Hepatocyte (in vitro differentiated cells): ENCODE data around the gene PIGQ.

Experiments used
- CTCF ChIP-seq: fragments of 200-600 bp; sonication (generic); IDR thresholded peaks from 2 replicates; pipeline ENCODE4 v1.5.1; 2016; ENCODE audit warnings: antibody characterized with exemption, mild to moderate bottlenecking; ENCODE audit not compliant: poor library complexity
- EZH2 ChIP-seq: fragments of 200-600 bp; sonication (generic); IDR thresholded peaks from 2 replicates; pipeline ENCODE4 v1.6.1; 2016; ENCODE audit warnings: antibody characterized with exemption, mild to moderate bottlenecking, borderline replicate concordance
- EZH2phosphoT487 ChIP-seq: fragments of 200-600 bp; sonication (generic); IDR thresholded peaks from one replicate; pipeline ENCODE4 v1.6.1; 2018; ENCODE audit warnings: antibody characterized with exemption, mild to moderate bottlenecking, low read depth, moderate library complexity; ENCODE audit not compliant: unreplicated experiment, severe bottlenecking

DNA sequence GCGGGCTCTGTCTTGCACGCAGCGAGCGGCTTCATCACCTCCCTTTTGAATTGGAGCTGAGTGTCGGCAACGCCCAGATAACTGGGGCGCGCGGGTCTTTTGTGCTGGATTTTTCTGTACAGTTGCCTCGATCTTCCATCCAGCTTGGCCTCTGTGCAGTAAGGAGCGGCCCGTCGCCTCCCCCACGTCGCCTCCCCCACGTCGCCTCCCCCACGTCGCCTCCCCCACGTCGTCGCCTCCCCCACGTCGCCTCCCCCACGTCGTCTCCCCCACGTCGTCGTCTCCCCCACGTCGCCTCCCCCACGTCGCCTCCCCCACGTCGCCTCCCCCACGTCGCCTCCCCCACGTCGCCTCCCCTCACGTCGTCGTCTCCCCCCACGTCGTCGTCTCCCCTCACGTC, 25.3 kb upstream of the PIGQ start:
- TF ChIP-seq CTCF = no peak
- no peak for TF ChIP-seq EZH2phosphoT487
- no peak for TF ChIP-seq EZH2
